ENCODE measurements around the gene MFNG.
"Not testable (repeated sequence)": the region's sequence is repeated elsewhere in the genome, so short reads cannot be mapped to it uniquely, and the experiment has no call there.

MFNG gene

DNA sequence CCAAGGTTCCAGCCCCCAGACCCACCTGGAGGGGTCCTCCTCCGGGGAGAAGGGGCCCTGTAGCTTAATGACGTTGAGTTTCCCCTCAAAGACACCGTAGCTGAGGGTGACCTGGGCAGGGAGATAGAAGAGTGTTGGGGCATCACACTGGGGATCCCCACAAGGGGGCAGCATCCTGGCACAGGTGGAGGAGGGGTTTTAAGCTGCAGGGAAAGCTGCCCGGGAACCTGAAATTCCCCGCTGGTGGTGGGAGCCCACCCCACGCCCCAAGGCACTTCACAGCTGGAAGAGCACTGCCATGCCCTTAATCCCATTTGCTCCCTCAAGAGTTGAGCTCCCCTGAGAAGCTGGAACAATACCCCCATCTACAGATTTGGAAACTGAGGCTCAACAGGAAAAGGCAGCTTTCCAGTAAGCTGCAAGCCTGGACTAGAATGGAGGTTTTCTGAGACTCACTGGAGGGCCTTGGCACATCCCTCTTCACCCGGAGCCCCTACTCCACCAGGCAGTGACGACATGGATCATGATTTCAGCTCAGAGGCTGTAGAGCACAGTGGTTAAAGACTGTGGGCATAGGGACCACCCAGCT is 13.7 kb downstream of the MFNG start:
- no peak for DNase-seq

DNA sequence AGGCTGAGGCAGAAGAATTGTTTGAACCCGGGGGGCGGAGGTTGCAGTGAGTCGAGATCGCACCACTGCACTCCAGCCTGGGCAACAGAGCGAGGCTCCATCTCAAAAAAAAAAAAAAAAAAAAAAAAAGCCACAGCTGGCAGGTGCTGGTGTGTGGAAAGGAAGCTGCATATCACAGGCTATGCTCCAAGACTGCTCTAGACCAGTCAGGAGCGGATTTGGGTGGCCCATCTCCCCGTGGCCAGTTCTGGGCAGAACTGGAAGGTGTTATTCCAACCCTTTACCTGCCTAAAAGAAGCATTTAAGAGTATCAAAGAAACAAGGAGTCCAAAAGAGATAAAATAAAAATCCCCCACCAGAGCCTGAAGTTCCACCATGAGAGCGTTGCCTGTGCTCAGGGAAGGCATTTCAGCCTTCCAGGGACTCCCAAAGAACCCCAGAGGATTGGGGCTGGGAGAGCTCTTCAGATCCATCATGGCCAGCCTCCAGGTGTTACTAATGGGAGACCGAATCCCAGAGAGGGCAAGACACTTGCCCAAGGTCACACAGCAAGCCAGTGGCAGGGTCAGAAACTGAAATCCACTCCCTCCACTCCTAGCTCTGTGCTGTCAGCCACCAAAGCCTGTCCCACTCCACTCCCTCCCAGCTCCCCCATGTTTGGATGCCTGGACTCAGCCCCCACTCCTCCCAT is 14.3 kb downstream of the MFNG start:
- DNase-seq, result no peak

DNA sequence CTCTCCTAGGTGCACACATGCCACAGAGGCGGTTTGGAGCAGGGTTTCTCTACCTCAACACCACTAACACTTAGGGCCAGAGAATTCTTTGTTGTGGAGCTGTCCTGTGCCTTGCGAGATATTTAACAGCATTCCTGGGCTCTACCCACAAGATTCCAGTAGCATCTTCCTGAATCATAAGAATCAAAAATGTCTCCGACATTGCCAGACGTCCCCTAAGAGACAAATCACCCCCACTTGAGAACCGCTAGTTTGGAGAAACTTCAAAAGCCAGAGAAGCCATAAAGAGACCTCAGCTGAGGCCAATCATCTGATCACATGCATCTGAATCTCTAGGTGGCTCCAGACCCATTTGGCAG is 16.1 kb downstream of the MFNG start:
- no peak for DNase-seq

DNA sequence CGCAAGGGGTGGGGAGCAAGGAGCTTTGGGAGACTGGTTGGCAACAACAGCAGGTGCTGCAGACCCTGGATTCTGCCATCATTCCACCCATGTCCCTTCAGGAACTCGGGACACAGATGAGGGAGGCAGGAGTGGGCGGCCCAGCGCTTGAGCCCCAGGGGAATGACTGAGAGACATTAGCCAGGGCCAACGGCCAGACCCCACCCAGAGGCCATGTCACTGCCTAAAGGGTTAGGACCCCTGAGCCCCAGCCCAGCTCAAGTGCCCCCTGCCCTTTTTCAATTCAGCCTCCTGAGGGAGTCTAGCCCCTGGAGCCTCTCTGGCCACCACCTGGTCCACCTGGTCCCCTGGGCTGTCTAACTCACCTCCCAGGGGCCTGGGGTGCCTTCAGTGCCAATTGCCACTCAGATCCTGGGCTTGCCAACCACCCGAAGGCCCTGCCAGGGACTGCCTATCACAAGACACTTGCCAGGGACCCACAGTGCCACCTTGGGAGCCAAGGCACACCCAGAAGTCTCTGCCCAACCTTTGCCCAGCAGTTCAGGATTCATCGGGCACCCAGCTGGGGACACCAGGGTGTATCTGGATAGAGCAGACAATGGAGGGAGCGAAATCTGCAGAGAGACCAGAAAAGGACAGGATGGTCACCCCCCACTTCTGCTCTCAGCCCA is 16.6 kb downstream of the MFNG start:
- DNase-seq, result no peak

DNA sequence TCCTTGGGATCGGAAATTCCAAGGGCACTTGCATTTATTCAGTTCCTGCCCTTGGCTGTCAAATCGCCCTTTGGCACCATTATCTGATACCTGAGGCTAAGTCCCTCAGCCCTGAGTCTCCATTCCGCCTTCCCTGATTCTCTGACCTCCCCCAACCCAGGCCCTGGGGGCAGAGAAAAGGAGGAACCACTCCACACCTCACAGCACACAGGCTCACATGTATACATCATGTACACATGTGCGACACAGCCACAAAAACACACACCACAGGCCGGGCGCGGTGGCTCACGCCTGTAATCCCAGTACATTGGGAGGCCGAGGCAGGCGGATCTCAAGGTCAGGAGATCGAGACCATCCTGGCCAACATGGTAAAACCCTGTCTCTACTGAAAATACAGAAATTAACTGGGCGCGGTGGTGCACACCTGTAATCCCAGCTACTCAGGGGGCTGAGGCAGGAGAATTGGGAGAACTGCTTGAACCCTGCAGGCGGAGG is 17.9 kb downstream of the MFNG start:
- not testable (repeated sequence) for DNase-seq

DNA sequence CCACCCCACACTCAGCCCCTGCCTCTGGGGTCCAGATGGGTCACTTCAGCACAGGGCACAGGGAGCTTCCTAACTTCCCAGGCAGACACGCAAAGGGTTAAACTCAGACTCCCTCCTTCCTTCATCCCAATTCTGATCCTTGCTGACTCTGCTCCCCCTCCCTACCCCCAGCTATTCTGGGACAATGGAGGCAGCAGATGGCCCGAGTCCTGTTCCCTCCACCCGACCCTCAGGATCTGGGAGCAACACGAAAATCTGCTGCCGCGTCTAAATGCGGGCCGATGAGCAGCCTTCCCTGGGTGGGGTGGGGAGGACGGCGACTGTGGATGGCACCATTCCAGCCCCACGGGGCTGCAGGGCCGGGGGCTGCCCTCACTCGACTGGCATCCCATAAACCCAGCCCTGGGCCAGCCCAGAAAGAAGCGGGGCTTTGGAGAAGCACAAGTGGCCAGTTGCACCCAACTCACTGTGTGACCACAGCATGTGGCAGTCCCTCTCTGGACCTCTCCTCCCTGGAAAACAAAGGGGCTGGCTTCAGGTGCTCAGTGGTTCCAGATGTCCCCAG is 18.7 kb downstream of the MFNG start:
- DNase-seq, result no peak

DNA sequence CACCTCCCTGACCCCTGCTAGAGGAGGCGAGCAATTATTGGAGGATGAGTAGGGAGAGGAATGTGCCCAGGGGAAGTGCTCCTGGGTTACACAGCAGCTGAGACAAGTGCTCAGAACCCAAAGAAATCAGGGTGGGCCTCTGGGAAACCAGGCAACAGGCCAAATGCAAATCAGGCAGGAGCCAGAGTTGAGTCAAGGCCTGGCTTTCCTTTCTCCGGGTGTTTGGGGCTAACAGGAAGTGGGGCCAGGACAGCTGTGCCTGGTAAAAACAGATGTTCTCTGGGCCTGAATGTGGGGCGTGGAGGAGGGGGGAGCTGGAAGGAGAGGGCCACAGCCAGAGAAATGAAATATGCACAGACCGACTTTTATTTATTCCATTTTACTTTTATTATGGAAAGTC is 22.0 kb downstream of the MFNG start:
- DNase-seq, result no peak

DNA sequence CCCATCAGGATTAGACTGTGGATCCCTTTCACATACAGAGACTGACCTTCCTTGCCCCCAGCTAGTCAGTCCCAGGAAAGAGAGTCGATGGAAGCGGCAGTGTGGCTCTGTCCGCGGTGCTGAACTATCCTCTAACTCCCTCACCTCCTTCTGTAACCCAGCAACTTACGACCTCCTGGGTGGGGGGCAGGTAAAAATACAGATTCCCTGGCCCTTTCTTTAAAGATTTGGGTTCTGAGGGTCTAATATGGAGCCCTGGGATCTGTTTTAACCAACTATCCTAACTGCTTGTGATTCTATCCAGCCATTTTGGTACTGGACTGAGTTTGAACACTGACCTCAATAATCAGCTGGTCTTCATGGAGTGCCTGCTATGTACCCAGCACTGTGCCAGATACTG is 23.2 kb downstream of the MFNG start:
- DNase-seq, result no peak

DNA sequence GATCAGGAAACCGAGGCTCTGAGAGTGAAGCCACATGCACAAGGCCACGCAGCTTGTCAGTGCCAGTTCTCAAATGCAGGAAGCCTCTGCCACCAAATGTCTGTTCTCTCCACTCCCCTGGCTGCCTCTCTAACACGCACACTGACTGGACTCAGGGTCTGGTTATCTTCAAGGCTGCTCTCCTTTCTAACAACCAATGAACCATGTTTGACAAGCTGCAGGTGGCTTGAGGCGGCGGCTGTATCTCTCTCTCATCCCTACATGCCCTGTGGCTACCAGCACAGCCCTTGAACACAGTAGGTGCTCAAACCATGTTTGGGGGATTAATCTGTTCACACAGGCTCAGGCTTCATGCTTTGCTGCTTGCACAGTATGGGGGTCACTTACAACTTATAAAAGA is 23.7 kb downstream of the MFNG start:
- DNase-seq, result no peak

DNA sequence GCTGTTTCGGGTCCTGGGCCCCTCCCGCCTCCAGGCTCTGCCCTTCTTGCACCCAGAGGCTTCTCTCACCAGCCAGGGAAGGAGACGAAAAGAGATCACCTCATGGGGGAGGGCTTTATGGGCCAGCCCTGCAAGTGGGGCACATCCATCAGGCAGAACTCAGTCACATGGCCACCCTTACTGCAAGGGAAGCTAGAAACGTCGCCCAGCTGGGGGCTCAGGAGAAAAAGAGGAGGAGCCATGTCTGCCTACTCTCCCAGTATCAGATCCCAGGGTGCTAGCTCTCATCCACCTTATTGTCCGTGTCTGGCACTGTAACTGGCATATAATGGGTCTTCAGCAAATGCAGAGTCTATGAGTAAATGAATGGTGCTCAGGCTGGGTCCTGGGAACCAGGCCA is 24.2 kb downstream of the MFNG start:
- DNase-seq, result no peak

DNA sequence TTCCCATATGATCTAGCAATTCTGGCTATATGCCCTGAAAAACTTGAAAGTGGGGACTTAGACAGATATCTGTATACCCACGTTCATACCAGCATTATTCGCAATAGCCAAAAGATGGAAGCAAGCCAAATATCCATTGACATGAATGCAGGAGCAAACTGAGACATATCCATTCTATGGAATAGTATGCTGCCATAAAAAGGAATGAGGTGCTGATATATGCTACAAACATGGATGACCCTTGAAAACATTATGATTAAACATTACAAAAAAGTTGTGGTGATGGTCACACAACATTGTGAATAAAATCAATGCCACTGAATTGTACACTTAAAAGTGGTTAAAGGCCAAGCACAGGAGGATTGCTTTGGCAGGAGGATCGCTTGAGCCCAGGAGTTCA is 25.5 kb downstream of the MFNG start:
- DNase-seq, result no peak

DNA sequence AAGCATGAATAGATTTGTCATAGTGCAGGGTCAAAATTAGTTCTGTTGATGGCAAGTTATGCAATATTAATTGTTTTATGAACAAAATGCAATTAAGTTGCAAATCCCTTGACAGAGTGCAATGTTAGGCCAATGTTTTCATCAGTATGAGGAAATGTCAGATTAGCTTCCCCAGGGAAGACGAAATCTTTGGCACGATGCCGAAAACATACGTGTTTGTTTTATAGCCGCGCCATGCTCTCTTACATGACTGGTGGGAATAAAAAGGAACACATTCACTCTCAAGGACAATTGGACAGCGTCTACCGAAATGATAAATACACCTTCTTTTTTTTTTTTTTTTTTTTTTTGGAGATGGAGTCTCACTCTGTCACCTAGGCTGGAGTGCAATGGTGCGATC is 27.0 kb downstream of the MFNG start:
- no peak for DNase-seq

DNA sequence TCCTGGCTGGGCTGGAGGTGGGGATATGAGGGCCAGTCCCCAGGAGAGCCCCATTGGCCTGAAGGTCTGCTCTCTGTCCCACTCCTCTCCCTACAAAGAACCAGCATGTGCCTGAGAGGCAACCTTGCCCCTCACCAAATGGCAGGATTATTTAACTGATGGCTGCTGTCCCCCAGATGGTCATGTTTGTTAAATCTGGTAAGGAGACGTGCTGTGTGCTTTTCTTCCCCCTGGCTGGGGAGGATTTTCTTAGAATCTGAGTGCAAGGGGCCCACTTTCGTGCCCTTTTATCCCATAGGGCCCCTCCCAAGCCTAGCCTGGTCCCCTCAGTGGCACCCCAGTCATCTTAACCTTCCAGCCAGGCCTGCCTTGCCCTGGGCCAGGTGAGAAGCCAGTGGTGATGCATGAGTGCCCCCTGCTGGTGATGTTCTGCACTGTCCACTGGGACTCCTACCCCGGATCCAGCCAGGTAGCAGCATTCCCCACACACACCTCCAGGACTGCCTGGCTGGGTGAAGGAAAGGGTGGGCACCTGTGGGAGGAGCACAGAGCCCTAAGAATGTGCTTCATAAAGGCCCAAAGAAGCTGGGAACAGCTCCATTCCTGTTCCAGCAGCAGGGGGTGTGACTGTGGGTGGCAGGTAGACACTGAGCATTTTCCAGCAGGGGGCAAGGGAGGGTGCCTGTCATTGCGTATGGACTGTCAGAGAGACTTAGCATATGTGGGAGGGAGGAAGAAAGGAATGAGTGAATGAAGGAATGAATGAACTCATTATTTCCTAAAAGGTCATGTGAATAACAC is 28.9 kb downstream of the MFNG start:
- peak; percentile 82 for DNase-seq

DNA sequence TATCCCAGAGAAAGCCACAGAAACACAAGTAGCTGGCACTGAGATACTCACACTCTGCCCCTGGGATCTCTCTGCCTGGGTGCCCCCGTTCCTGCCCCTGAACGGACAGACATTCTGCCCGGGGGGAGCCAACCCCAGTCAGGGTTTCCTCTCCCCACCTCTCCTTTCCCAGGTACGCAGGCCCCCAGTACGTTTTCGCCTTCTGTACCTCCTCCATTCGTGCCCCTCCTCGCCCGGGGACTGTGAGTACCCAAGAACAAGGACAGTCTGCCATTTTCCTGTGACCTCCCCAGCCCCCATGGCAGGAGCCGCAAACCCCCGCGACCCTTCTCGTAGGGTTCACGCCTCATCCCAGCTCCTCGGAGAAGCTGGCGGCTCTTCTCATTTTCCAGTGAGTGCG is 29.8 kb downstream of the MFNG start:
- DNase-seq, result no peak

DNA sequence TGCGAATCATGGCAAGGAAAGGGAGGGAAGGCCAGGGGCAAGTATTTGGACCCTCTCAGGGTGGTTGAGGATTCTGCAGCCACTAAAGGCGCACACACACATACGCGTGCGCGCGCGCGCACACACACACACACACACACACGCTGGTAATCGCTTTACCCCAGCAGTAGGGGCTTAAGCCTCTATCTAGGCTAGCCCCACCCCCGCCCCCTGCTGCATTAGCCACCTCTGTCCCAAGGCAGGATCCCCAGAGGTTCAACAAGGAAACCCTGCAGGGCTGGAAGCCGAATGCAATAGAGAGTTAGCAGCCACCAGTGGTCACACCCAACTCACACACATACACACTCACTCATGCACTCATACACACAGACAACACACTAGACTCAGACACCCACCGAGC is 30.3 kb downstream of the MFNG start:
- DNase-seq, result no peak

DNA sequence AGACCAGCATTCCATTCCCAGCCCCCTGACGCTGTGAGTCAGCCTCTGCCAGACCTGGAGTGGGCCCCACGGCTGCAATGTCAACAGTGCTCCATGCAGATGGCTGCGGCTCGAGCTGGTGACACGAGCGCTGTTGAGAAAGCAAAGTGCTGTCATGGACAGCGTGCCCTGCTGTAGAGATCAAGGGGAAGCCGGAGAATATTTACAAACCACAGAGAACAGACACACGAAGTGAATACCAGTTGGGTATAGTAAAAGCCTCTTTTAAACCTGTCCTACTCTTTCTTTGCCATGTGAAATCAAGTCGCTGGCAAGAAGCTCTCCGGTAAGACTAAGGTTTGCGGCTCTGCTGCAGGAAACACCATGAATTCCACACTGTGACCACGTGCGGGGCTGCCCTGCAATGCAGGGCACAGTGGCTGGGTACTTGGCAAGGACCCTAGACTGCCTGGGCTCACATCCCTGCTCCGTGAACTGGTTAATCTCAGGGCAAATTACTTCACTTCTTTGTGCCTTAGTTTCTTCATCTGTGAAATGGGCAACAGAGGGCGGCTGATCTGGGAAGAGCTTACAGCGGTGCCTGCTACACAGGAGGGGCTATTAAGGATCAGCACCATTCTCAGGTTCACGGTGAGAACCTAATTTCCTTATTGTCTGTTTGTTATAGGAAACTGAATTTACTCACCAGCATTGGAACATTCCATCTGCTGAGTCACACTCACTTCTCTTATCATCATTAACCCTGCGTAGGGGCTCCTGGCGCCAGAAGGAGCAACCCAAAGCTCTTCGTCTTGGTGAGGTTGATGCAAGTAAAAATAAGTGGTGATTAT is 31.1 kb downstream of the MFNG start:
- DNase-seq, result no peak

DNA sequence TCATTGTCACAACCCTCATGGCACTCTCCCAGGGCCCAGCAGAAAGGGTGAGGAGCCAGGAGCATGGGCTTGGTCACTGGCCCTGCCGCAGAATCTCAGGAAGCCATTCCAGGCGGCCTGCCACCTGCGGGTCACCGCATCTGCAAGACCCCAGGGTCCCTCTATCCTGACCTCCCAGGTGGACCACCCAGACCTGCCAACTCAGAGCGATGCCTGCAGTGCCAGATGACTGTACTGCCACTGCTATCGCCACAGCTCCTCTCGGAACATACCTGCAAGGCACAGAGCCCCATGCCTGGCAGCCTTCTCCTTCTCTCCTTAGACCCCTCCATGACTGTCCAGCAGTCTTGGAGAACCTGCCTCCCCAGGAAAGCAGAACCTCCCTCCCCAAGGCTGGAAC is 32.5 kb downstream of the MFNG start:
- DNase-seq, result no peak

DNA sequence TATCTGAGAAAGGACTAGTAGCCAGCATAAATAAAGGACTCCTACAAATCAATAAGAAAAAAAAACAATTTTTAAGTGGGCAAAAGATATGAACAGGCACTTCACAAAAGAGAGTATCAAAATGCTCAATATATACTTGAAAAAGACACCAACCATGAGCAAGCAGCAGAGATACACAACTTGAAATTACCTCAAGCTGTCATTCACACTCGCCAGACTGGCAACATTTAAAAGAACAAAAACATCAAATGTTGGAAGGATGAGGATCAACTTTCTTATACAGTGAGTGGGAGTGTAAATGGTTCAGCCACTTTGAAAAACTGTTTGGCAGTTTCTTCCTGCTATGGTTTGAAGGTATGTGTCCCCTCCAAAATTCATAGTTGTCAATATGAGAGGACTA is 35.0 kb downstream of the MFNG start:
- no peak for DNase-seq

DNA sequence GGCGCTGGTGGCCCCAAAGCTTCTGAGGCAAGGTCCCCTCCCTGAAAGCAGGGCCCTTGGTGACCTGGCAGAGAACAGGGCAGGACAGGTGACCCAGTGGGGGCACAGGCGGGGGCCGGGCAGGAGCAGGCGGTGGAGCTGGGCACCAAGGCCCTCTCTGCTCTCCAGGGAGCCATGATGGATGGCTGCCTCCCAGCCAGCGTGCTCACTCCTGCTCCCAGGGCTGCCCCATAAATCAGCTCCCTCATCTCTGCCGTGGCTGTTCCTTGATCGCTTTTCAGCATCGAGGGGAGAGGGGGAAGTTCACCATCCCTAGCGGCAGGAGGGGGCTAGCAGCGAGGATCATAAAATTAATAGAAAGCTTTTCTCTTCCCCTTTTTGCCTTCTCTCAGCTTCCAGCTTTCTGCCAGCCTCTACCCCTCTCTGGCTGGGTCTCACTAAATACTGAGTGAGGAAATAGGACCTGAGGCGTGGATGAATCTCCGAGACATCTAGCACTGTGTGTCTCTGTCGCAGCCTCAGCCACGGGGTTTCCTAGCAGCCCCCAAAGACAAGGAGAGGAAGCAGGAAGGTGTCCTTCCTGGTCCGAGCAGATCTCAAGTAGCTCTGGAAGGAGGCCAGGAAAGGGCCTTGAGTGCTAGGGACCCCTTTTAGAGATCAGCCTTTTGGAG is 36.7 kb downstream of the MFNG start:
- no peak for DNase-seq

DNA sequence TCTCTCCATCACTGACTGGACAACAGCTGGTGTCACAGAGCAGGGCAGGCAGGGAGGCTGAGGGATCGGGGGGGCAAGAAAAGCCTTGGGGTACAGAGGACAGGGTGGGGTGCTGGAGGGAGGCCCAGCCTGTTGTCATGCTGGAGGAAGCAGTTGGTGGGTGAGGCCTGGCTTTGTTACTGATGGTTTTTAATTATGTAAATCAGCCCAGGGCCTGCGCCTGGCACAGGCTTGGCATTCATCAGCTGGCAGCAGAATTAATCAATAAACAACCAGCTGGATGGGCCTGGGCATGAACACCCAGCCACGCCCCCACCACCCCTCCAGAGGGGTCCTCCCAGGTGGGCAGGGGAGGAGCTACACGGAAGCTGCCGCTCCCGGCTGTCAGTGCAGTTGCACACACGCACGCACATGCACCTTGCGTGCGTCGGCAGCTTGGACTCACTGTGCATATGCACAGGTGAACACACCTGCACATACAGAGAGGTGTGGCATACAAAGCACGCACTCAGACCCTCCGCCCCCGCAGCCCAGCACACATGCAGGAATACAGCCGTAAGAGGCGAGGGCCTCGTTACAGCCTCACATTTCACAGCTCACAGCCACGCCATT is 37.6 kb downstream of the MFNG start:
- no peak for DNase-seq

DNA sequence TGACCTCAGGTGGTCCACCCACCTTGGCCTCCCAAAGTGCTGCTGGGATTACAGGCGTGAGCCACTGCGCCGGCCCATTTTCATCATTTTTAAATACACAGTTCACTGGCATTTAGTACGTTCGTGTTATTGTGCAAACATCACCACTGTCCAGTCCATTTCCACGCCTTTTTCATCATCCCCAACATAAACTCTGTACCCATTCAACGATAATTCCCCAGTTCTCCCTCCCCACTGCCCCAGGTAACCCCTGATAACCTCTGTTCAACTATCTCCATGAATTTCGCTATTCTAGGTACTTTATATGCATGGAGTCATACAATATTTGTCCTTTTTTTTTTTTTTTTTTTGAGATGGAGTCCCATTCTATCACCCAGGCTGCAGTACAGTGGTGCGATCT is 40.7 kb downstream of the MFNG start:
- no peak for DNase-seq

Data from stimulated activated CD4-positive, alpha-beta T cell treated with anti-CD3 and anti-CD28 coated beads, Interleukin-1b, Interleukin-23, amount 100 ng/mL, for 48 hours (primary cell).